ENCODE results near the gene STK32C.
"Not testable (repeated sequence)": the region's sequence is repeated elsewhere in the genome, so short reads cannot be mapped to it uniquely, and the experiment has no call there.

STK32C gene

DNA sequence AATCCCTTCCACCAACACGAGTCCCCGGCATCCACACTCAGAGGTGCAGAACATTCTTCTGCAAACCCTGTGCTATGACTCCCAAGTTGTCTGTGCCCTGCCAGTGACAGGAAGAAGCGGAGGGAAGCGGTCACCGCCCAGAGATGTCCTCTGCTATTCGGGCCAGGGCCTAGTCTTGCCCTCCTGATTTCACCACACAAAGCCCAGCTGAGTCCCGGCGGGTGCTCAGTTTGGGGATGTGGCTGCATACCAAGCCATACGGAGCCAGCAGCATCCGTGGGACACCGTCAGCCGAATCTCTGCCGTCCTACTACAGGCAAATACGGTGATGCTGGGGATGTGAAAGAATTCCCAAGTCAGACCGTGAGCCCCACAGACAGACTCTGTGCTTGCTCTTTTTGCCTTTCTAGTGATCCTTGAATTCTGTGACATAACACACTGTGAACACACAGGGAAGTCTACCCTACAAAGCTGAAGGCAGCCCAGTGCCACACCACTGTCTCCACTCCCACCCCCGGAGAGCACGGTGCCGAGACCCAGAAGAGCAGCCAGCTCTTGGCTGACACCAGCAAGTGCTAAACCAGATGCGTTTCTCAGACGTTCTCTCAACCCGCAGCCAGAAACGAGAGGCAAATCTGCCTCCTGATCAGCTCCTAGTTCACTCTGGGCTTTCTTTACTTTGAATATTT is 2.0 kb downstream of the STK32C start:
- H3K4me3 ChIP-seq (ENCODE audit: low read length): no peak overlapping the region
- no peak for DNase-seq (ENCODE audit: low read depth, low spot score)

- H3K4me3 ChIP-seq (ENCODE audit: low read length): no peak overlapping the region
- no peak for DNase-seq (ENCODE audit: low read depth, low spot score)
Measured at GRCh38 chr10:132304756-132305509, 2.8 kb downstream of the STK32C start.

DNA sequence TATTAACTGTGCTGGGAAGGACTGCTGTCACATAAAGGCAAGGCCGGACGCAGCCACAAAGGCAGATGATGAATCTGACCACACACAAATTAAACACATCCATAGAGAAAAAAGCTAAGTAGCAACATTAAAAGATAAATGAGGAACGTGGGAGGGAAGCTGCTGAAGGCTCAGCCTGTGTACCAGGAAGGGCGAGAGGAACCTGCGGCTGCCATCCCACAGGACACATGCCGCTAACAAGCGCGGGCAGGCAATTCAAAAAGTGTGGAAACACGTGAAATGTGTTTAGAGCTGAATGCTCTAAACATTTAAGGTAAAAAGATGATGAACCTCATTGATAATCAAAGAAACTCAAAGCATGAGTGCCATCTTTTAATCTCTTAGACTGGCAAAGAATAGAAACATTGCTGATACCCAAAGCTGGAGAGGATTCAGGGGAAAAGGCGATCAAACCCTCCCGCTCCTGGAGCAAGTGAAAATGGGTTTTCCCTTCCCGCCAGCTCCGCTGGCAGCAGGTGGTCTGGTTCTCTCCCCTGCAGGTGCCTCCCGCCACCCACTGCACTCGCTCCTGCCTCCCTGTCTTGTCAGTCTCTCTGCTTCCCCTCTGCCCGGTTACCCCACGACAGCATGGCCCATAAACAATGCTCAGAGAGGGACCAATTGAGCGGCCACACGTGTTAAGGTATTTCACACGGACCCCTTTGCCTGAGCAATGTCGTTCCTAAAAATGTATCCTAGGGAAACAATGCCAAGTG is 4.2 kb downstream of the STK32C start:
- DNase-seq (ENCODE audit: low read depth, low spot score): no peak
- H3K4me3 ChIP-seq (ENCODE audit: low read length): no peak overlapping the region

DNA sequence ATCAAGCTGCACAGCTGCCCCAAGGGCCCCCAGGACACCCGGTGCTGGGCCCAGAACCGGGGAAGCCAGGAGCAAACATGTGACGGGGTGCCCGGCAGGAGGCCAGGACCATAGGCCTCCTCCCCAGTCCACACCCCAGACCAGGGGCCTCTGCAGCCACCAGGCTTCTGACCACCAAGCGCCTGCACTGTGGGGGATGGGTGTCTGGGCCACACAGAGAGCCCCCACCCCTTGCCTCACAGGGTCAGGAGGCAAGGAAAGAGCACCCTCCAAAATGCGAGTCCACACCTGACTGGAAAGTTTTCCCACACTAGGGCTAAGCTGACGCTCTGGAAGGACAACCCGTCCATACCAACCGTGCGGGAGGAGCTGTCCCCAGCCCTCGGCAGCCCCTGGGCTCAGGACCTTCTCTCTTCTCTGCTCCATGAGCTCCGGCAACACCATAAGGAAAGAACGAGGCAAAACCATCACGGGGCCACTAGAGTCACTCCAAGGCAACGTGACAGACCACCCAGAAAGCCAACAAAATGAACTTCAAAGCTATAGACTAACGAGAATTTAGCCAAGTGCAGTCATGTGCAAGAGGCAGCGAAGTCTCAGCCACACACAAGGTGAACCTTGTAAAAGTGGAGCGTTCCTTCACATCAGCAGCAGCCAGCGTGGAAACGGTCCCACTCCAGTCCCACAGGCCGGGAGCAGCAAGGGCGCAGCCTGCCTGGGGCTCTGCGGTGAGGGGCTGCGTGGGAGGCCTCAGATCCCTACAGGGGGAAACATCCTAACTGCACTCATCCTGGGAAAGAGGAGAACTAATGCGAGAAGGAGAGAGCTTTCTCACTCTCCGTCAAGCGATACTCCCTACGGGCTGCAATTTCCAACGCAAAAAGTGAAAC is 5.1 kb downstream of the STK32C start:
- H3K4me3 ChIP-seq (ENCODE audit: low read length): no peak overlapping the region
- no peak for DNase-seq (ENCODE audit: low read depth, low spot score)

- H3K4me3 ChIP-seq (ENCODE audit: low read length): no peak overlapping the region
- DNase-seq (ENCODE audit: low read depth, low spot score): no peak
Measured at GRCh38 chr10:132301371-132302330, 6.1 kb downstream of the STK32C start.

DNA sequence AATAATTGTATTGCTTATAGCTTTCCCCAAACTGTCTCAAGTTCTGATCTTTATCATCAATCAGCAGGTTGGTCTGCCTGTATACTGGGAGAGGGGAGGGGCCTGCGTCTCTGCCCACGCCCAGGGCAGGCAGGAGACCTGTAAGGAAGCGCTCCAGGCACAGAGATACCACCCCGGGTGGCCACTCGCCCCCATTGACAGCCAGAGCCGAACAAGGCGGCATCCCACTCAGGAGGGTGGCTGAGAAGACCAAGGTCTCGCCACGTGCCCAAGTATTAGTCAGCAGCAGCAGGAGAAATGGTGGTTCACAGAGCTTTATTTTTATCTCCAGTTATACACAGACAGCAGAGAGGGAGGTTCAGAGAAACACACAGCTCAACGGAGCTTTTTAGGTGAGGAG is 7.2 kb downstream of the STK32C start:
- H3K4me3 ChIP-seq (ENCODE audit: low read length): no peak overlapping the region
- DNase-seq (ENCODE audit: low read depth, low spot score): no peak

DNA sequence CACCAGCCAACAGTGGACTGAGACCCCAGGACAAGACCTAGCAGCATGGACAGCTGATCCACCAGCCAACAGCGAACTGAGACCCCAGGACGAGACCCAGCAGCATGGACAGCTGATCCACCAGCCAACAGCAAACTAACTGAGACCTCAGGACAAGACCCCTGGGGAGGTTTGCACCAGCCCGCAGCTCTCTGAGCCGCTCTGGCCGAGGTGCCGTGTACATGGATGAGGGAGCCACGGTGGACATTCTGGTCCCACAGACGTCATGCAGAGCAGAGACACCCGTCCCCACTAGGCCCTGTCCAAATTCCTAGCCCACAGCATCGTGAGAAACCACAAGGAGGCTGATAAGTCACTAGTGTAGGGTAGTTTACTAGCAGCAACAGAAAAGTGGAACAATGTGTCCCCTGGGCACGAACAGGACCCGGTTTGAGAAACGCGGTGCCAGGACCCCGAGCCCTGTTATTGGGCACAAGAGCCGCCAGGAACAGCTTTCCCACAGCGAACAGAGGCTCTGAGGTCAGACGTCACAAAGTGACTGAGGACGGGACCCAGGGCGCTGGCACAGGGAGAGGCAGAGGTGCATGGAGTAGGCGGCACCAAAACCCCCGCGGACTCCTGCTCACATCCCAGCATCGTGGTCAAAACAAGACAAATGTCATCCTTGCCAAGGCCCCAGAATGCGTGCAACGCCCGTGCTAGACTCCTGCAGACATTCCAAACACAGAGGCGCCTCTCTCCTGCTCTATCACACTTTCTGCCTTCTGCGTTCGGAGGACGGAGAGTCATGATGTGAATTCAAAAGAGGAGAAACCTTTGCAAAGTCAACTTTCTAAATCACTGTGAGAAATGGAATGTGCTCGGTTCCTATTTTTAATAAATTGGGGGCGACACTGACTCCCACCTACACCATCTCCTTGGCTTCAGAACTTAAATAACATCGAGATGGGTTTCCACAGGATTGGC is 8.1 kb downstream of the STK32C start:
- DNase-seq (ENCODE audit: low read depth, low spot score): no peak
- no peak overlapping the region for H3K4me3 ChIP-seq (ENCODE audit: low read length)

- DNase-seq (ENCODE audit: low read depth, low spot score): no peak
- H3K4me3 ChIP-seq (ENCODE audit: low read length): no peak overlapping the region
Measured at GRCh38 chr10:132298038-132298881, 9.5 kb downstream of the STK32C start.

DNA sequence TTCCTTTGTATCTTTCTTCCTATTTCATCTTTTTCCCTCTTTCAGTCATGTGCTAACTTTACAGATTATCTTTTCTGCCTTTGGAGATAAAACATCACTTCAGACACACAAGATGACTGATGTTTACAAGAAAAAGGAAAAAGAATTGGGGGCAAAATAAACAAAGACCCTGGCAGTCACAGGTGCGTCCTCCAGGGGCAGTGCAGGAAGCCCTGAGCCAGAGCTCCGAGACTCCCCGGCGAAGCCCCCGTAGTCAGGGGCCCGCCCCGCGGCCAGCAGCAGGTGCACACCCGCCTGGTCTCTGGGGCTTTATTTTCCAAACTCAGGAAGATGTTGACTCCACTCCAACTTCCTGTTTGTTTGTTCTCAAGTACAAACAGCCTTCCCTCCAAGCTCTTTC is 10.2 kb downstream of the STK32C start:
- no peak overlapping the region for H3K4me3 ChIP-seq (ENCODE audit: low read length)
- peak; percentile 15 for DNase-seq (ENCODE audit: low read depth, low spot score)

DNA sequence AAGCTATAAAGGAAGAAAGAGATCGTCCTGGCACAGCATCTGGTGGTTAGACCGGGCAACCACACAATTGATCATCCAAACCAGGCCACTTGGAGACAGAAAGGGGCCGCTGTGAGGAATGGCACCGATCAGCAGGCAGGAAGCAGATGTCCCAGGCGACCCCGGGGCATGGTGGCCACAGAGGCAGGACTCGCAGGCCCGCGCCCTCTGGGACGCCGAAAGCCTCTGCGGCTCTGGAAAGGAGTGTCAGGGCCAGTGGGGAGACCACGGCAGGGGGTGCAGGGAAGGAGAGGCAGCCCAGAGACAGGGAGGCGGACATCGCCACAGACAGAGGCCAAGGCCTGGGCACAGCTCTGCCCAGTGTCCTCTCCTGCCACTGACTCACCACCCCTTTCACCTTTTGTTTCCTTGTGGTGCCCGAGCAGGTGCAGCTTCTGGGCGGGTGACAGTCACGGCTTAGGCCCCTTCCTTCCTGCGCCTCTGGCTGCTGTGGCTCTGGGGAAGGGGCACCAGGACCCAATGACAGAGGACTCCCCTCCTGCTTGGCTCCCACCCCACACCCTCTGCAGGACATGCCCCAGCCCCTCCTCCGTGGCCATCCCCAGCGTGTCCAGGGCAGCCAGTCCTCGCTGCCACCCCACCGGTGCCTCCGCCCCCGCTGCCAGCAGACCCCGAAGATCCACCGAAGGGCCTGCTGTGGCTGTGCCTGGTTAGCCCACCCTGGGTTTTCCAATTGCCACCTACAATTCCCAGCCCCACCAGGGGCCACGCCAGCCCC is 10.9 kb downstream of the STK32C start:
- no peak for DNase-seq (ENCODE audit: low read depth, low spot score)
- no peak overlapping the region for H3K4me3 ChIP-seq (ENCODE audit: low read length)

GRCh38 chr10:132295481-132295880 is 12.3 kb downstream of the STK32C start:
- H3K4me3 ChIP-seq (ENCODE audit: low read length); DNase-seq (ENCODE audit: low read depth, low spot score): not testable (repeated sequence)

DNA sequence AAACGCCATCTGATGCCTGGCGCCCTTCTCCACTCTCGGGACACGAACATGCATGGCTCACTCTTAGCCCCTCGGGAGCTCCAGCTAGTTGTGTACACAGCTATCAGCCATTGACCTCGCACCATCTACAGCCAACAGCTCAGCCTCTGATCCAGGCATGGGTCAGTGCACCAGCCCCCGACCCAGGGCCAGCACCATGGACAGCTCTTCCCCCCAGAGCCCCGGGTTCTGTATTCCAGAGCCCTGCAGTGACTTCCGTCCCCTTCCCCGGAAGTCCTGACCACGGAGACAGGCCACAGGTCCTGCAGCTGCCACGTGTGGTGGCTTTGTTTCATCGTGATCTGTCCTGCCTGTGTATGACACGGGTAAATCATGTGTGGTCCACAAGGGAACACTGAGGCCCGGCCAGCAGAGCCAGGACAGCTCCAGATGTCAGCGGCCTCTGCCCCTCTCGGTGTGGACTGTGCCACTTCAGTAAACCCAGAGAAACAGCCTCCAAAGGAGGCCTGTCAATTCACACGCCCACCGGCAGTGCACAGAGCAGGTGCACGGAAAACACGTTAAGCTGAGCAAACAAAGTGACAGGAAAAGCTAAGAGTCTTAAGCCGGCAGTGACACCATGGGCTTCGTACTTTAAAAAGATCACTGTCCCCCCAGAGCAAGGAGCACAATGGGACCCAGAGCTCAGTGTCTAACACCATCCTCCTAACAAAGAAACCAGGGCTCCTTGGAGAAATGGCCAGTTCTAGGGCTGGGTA is 13.0 kb downstream of the STK32C start:
- no peak for DNase-seq (ENCODE audit: low read depth, low spot score)
- no peak overlapping the region for H3K4me3 ChIP-seq (ENCODE audit: low read length)

- no peak for DNase-seq (ENCODE audit: low read depth, low spot score)
- H3K4me3 ChIP-seq (ENCODE audit: low read length): no peak overlapping the region
Measured at GRCh38 chr10:132293813-132294520, 13.8 kb downstream of the STK32C start.

DNA sequence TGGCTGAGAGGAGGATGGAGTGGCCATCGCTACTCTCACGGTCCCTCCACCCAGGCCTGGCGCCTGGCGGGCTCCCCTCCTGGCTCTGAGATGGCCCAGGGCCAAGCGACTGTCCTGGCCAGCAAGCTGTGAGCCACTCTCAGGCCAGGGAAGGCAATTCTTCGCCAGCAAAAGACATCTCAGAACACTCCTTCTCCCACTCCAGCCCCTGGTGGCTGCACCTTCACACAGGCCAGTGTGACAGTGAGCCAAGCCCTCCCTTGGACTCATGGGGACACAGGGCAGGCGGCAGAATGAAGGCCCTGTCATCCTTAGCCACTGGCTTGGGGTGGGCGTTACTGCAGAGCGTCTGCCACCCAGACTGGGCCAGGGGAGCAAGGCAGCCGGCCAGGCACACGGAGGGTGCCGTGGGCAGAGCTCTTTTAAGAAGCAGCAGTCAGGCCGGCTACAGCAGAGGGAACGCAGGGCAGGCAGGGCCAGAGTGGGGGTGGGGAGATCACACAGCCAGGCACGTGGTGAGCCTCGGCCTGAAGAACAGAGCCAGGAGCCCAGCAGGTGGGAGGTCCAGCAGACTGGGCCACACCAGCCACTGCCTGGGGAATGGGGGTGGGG is 14.4 kb downstream of the STK32C start:
- DNase-seq (ENCODE audit: low read depth, low spot score): no peak
- H3K4me3 ChIP-seq (ENCODE audit: low read length): no peak overlapping the region

All from Jurkat, Clone E6-1 (cell line).